HCT116 (cell line): Measurements from ENCODE around the gene GIMD1. TPM values are rescaled to one million over a fixed set of nuclear protein-coding genes. Genes with fewer than 3 reads are reported as not detected.

Experiments used
- ATAC-seq: fragments of 200-7000 bp; cut with Tn5 transposase; 2 replicates; pipeline ENCODE4 v1.9.1; 2020; ENCODE audit warnings: mild to moderate bottlenecking, moderate library complexity
- BruUV-seq: library from RNA; stranded (reverse); fragments of 400-500 nt; replicated peaks from 2 replicates; lab custom pipeline; 2021; lab: Mats Ljungman, UMichigan
- CTCF ChIA-PET: fragments of 300-600 bp; sonication (Branson Sonifier 250); formaldehyde crosslinking; loops from one replicate; lab custom pipeline; 2021; ENCODE audit warnings: antibody characterized with exemption; lab: Charles Lee
- POLR2A ChIA-PET: fragments of 300-600, 350-600 bp; sonication (Branson Sonifier 250); formaldehyde crosslinking; loops from one replicate; lab custom pipeline; 2021; ENCODE audit warnings: antibody characterized with exemption; lab: Charles Lee
- RAD21 ChIA-PET, 2 experiments: fragments of 300-600 bp; sonication (Branson Sonifier 250); formaldehyde crosslinking; loops; one replicate each; lab custom pipeline; 2023; ENCODE audit warnings: low total read pairs in 2 of 2; ENCODE audit not compliant: uncharacterized antibody in 2 of 2, unreplicated experiment in 2 of 2, low non-redundant PET in 1 of 2; lab: Charles Lee
- DNase-seq: peaks from one replicate; pipeline ENCODE4 v3.0.0-alpha.2; 2010; ENCODE audit warnings: low read depth, low spot score
- H2AFZ ChIP-seq: fragments of 200-600 bp; shearing (Covaris generic), sonication (generic); 2 replicates; pipeline ENCODE4 v1.6.1; 2017; ENCODE audit warnings: low read depth, mixed run types, mixed read lengths, antibody characterized with exemption, low read length; ENCODE audit not compliant: poor library complexity, severe bottlenecking
- H3K27ac ChIP-seq: 2 replicates; pipeline ENCODE4 v1.5.1; 2012; ENCODE audit warnings: low read depth, low read length
- H3K27me3 ChIP-seq: fragments of 200-600 bp; sonication (generic); 2 replicates; pipeline ENCODE4 v1.6.1; 2016; ENCODE audit warnings: mixed run types, low read length, mixed read lengths; ENCODE audit not compliant: insufficient read depth
- H3K36me3 ChIP-seq, 2 experiments: fragments of 200-500 bp in 1 of 2; fragments of 200-600 bp in 1 of 2; sonication (Bioruptor generic) in 1 of 2; sonication (generic) in 1 of 2; 2 replicates each; pipeline versions ENCODE4 v1.5.1 to v1.6.1; 2014 to 2016; ENCODE audit warnings: low read length in 2 of 2, inconsistent platforms in 1 of 2, mixed read lengths in 1 of 2, mixed run types in 1 of 2; ENCODE audit not compliant: insufficient read depth in 2 of 2, control insufficient read depth in 1 of 2
- H3K4me1 ChIP-seq, 2 experiments: fragments of 200-600 bp in 1 of 2; sonication (generic) in 1 of 2; 2 replicates each; pipeline versions ENCODE4 v1.5.1 to v1.6.1; 2012 to 2017; ENCODE audit warnings: low read length in 2 of 2, inconsistent platforms in 1 of 2, mild to moderate bottlenecking in 1 of 2, mixed read lengths in 1 of 2, mixed run types in 1 of 2, moderate library complexity in 1 of 2; ENCODE audit not compliant: insufficient read depth in 2 of 2, control insufficient read depth in 1 of 2
- H3K4me2 ChIP-seq: fragments of 200-600 bp; sonication (generic); 2 replicates; pipeline ENCODE4 v1.6.1; 2017; ENCODE audit warnings: mixed run types, low read length, mixed read lengths
- H3K4me3 ChIP-seq, 2 experiments: fragments of 200-600 bp in 1 of 2; sonication (generic) in 1 of 2; replicated peaks in 1 of 2; 2 replicates each; pipeline ENCODE4 v1.5.1; 2011 to 2016; ENCODE audit warnings: low read length in 2 of 2, control low read depth in 1 of 2, low read depth in 1 of 2, mild to moderate bottlenecking in 1 of 2, mixed read lengths in 1 of 2, mixed run types in 1 of 2
- H3K79me2 ChIP-seq: fragments of 200-600 bp; sonication (generic); 2 replicates; pipeline ENCODE4 v1.6.1; 2017; ENCODE audit warnings: mild to moderate bottlenecking, mixed run types, low read length, moderate library complexity, mixed read lengths; ENCODE audit not compliant: insufficient read depth
- H3K9ac ChIP-seq: fragments of 200-600 bp; sonication (generic); 2 replicates; pipeline ENCODE4 v1.6.1; 2016; ENCODE audit warnings: low read length, mixed read lengths
- H3K9me2 ChIP-seq: fragments of 200-600 bp; sonication (generic), shearing (Covaris generic); 2 replicates; pipeline ENCODE4 v1.6.1; 2017; ENCODE audit warnings: mixed run types, mild to moderate bottlenecking, moderate library complexity; ENCODE audit not compliant: insufficient read depth
- H3K9me3 ChIP-seq, 2 experiments: fragments of 200-500 bp in 1 of 2; fragments of 200-600 bp in 1 of 2; sonication (Bioruptor generic) in 1 of 2; sonication (generic) in 1 of 2; 2 replicates each; pipeline ENCODE4 v1.6.1; 2014 to 2017; ENCODE audit warnings: low read length in 2 of 2, mixed read lengths in 2 of 2, inconsistent platforms in 1 of 2, low read depth in 1 of 2, mild to moderate bottlenecking in 1 of 2, mixed run types in 1 of 2, moderate library complexity in 1 of 2; ENCODE audit not compliant: control insufficient read depth in 1 of 2, insufficient read depth in 1 of 2
- H4K20me1 ChIP-seq: fragments of 200-600 bp; sonication (generic), shearing (Covaris generic); 2 replicates; pipeline ENCODE4 v1.6.1; 2017; ENCODE audit warnings: mixed run types, mild to moderate bottlenecking, moderate library complexity; ENCODE audit not compliant: insufficient read depth
- EGR1 ChIP-seq: IDR thresholded peaks from 2 replicates; pipeline ENCODE4 v1.6.1; 2012; ENCODE audit warnings: low read depth
- TCF7L2 ChIP-seq: IDR thresholded peaks from 2 replicates; pipeline ENCODE4 v1.7.0; 2011; ENCODE audit warnings: borderline replicate concordance, inconsistent platforms; ENCODE audit not compliant: insufficient read depth, insufficient read length; ENCODE audit errors: extremely low read depth
- ZBTB33 ChIP-seq: IDR thresholded peaks from 2 replicates; pipeline ENCODE4 v1.6.1; 2011; ENCODE audit warnings: mild to moderate bottlenecking, low read length, moderate library complexity; ENCODE audit not compliant: insufficient replicate concordance; ENCODE audit errors: extremely low read depth
- ZFX ChIP-seq: fragments of 450-650 bp; IDR thresholded peaks from 2 replicates; pipeline ENCODE4 v1.6.1; 2017
- intact Hi-C: fragments of 100-400 bp; cut with micrococcal nuclease; formaldehyde crosslinking; loops from 2 replicates; pipeline ENCODE4 v1.10.0; 2022
- total RNA-seq: library from RNA; stranded (reverse); gene quantifications from one replicate; pipeline ENCODE4 v1.2.1, GENCODE V29; 2021; ENCODE audit not compliant: unreplicated experiment

Gene GIMD1
- total RNA-seq, 1 experiment from 2014 or later, result not detected

- H3K4me2 ChIP-seq, result peak overlapping the region; percentile 73
- no peak overlapping the region for H3K27ac ChIP-seq
- no peaks in the 10 kb centered on the region for H3K9me3 ChIP-seq
- no peaks in the 10 kb centered on the region for H3K9me2 ChIP-seq
- TF ChIP-seq TCF7L2, result no peak
- no peak for TF ChIP-seq ZBTB33
- TF ChIP-seq, all 23 proteins: peak for 0
- Histone ChIP-seq H3K36me3 (no peaks in the 10 kb centered on the region), H3K79me2 (peaks cover 84% of the 10 kb centered on the region), H2AFZ (no peak overlapping the region), H3K4me1 (peaks cover 5 to 13% of the 10 kb centered on the region in 2 experiments; a peak in 3 of 4 replicates), H4K20me1 (no peaks in the 10 kb centered on the region), H3K27me3 (no peaks in the 10 kb centered on the region), H3K9ac (peak overlapping the region; percentile 87), H3K4me3 (peak overlapping the region; percentile 84 to 88)
- no peak for DNase-seq
- ChIA-PET CTCF (no interaction called here), POLR2A (no interaction called here), RAD21 (no interaction called here)
- BruUV-seq, result no TSS peak
- ATAC-seq, result no peak
- intact Hi-C loops, result no loop called here
These were observed 50.8 kb downstream of the GIMD1 start for GRCh38 chr4:106317815-106318214.

GRCh38 chr4:106316773-106317409, 51.7 kb downstream of the GIMD1 start:
- H3K4me2 ChIP-seq, result peak overlapping the region; percentile 73
- POLR2A ChIA-PET, result no interaction called here
- CTCF ChIA-PET, result no interaction called here
- RAD21 ChIA-PET, result no interaction called here
- no peaks in the 10 kb centered on the region for H3K36me3 ChIP-seq
- peaks cover 82% of the 10 kb centered on the region for H3K79me2 ChIP-seq
- H4K20me1 ChIP-seq, result no peaks in the 10 kb centered on the region
- DNase-seq (no peak), ATAC-seq (no peak)
- no peaks in the 10 kb centered on the region for H3K9me2 ChIP-seq
- H3K4me3 ChIP-seq, result peak overlapping the region; percentile 84 to 88
- peak overlapping the region; percentile 74 for H3K27ac ChIP-seq
- no peaks in the 10 kb centered on the region for H3K9me3 ChIP-seq
- H2AFZ ChIP-seq, result no peak overlapping the region
- peaks cover 5 to 13% of the 10 kb centered on the region in 2 experiments; a peak in 3 of 4 replicates for H3K4me1 ChIP-seq
- TF ChIP-seq ZFX (peak; percentile 5; the same call in 1 of the 2 replicates), EGR1 (no peak)
- intact Hi-C loops, result no loop called here
- TSS peak; percentile 71 for BruUV-seq
- no peaks in the 10 kb centered on the region for H3K27me3 ChIP-seq
- peak overlapping the region; percentile 87 for H3K9ac ChIP-seq
